ENCODE results near the gene MAP6.

DNA sequence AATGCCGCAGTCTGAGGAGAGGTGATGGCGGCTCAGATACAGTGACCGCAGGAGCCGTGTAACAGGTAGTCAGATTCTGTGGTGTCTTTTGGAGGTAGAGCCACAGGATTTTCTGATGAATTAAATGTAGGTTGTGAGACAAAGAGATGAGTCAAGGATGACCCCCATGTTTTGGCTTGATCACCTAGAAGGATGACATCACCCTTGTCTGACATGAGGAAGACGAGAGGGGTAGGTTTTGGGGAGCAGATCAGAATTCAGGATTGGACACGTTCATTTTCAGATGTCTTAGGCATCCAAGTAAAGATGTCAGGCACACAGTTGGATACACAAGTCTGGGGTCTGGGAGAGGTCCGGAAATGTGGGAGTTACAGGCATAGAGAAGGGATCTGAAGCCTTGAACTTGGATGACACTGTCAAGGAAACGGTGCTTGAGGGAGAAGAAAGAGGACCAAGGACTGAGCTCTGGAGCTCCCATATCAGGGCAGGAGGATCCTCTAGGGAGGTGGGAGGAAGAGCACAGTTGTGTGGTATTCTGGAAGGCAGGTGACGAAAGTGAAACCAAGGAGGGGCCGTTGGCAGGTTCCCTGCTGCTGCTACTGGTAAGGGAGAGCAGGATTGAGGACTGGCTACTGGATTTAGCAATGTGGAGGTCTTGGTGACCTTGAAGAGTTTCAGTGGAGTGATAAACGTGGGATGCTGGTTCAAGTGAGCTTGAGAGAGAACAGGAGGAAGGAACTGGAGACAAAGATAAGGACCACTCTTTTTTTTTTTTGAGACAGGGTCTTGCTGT is 130.5 kb downstream of the MAP6 start:
- TF ChIP-seq POLR2A (IDR thresholded peaks at IDR 0.05), result no peak
- TF ChIP-seq, protein P1, sequence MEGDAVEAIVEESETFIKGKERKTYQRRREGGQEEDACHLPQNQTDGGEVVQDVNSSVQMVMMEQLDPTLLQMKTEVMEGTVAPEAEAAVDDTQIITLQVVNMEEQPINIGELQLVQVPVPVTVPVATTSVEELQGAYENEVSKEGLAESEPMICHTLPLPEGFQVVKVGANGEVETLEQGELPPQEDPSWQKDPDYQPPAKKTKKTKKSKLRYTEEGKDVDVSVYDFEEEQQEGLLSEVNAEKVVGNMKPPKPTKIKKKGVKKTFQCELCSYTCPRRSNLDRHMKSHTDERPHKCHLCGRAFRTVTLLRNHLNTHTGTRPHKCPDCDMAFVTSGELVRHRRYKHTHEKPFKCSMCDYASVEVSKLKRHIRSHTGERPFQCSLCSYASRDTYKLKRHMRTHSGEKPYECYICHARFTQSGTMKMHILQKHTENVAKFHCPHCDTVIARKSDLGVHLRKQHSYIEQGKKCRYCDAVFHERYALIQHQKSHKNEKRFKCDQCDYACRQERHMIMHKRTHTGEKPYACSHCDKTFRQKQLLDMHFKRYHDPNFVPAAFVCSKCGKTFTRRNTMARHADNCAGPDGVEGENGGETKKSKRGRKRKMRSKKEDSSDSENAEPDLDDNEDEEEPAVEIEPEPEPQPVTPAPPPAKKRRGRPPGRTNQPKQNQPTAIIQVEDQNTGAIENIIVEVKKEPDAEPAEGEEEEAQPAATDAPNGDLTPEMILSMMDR (IDR thresholded peaks at IDR 0.05), result no peak

Data from sigmoid colon (tissue), 3 donors.